Measurements from ENCODE around the gene IFNA7.

GRCh38 chr9:21172156-21172555 lies 29.8 kb downstream of the IFNA7 start:
- no peak for TF ChIP-seq POLR2A (IDR thresholded peaks at IDR 0.05; ENCODE audit: low read depth, low read length)
- TF ChIP-seq, protein P1, sequence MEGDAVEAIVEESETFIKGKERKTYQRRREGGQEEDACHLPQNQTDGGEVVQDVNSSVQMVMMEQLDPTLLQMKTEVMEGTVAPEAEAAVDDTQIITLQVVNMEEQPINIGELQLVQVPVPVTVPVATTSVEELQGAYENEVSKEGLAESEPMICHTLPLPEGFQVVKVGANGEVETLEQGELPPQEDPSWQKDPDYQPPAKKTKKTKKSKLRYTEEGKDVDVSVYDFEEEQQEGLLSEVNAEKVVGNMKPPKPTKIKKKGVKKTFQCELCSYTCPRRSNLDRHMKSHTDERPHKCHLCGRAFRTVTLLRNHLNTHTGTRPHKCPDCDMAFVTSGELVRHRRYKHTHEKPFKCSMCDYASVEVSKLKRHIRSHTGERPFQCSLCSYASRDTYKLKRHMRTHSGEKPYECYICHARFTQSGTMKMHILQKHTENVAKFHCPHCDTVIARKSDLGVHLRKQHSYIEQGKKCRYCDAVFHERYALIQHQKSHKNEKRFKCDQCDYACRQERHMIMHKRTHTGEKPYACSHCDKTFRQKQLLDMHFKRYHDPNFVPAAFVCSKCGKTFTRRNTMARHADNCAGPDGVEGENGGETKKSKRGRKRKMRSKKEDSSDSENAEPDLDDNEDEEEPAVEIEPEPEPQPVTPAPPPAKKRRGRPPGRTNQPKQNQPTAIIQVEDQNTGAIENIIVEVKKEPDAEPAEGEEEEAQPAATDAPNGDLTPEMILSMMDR (conservative IDR thresholded peaks at IDR 0.05; ENCODE audit: low read depth, low read length) = no peak
- TF ChIP-seq MXI1 (IDR thresholded peaks at IDR 0.05; ENCODE audit: borderline replicate concordance, low read depth, low read length) = no peak
